Body of pancreas (tissue), 4 donors: Measurements from ENCODE around the gene TCEA2.

Experiments used
- POLR2A ChIP-seq, 3 donors: fragments of 450-650 bp; IDR thresholded peaks; one replicate each; pipeline ENCODE4 v1.6.1; 2016; ENCODE audit warnings: antibody characterized with exemption in 3 of 3, mild to moderate bottlenecking in 2 of 3
- TF ChIP-seq, protein P1 (sequence below), 7 experiments: fragments of 450-650 bp in 4 of 7; fragments of 200-600 bp in 3 of 7; sonication (generic) in 3 of 7; IDR thresholded peaks; one replicate each; pipeline ENCODE4 v1.5.1; 2016 to 2019; ENCODE audit warnings: antibody characterized with exemption in 7 of 7

DNA sequence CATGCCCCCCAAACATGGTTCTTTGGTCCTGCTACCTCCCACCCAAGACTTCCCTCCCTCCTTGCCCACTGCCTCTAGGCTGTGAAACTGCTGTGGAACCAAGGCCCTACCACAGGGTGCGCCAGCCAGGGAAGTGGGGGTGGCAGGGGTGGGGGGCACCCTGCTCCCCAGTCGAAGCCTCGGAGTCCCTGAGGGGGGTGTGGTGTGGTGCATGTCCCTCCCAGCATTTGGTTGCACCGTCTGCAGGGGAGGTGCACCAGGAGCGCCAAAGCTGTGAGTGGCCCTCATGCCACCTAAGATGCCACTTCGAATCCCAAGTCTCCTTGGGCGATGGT lies 14.5 kb downstream of the TCEA2 start:
- TF ChIP-seq, protein P1, sequence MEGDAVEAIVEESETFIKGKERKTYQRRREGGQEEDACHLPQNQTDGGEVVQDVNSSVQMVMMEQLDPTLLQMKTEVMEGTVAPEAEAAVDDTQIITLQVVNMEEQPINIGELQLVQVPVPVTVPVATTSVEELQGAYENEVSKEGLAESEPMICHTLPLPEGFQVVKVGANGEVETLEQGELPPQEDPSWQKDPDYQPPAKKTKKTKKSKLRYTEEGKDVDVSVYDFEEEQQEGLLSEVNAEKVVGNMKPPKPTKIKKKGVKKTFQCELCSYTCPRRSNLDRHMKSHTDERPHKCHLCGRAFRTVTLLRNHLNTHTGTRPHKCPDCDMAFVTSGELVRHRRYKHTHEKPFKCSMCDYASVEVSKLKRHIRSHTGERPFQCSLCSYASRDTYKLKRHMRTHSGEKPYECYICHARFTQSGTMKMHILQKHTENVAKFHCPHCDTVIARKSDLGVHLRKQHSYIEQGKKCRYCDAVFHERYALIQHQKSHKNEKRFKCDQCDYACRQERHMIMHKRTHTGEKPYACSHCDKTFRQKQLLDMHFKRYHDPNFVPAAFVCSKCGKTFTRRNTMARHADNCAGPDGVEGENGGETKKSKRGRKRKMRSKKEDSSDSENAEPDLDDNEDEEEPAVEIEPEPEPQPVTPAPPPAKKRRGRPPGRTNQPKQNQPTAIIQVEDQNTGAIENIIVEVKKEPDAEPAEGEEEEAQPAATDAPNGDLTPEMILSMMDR (IDR thresholded peaks at IDR 0.05): no peak
- no peak for TF ChIP-seq POLR2A (IDR thresholded peaks at IDR 0.05)
